Measurements from ENCODE around the gene PBRM1. TPM values are rescaled to one million over a fixed set of nuclear protein-coding genes. Genes with fewer than 3 reads are reported as not detected.

Gene PBRM1
- total RNA-seq, 1 donor from 2014 or later = 116 TPM

GRCh38 chr3:52633786-52634185, 51.9 kb downstream of the PBRM1 start:
- Histone ChIP-seq H3K4me1 (no peaks in the 10 kb centered on the region), H3K9me3 (ENCODE audit: low read depth) (no peaks in the 10 kb centered on the region), H4K20me1 (ENCODE audit: low read depth) (peaks cover 5% of the 10 kb centered on the region), H3K36me3 (peaks cover 15% of the 10 kb centered on the region), H3K79me2 (ENCODE audit: low read depth) (no peaks in the 10 kb centered on the region), H3K4me2 (no peak overlapping the region), H3K27me3 (no peaks in the 10 kb centered on the region), H3K27ac (no peak overlapping the region), H3K9ac (no peak overlapping the region), H2AFZ (replicated peaks) (no peak overlapping the region), H3F3A (ENCODE audit: low read depth) (no peaks in the 10 kb centered on the region), H3K4me3 (no peak overlapping the region)
- no peak for DNase-seq (ENCODE audit: low spot score)
- no peaks in the 10 kb centered on the region for H3K27me3 Mint-ChIP-seq (ENCODE audit: insufficient read depth, low read depth)
- H3K4me1 Mint-ChIP-seq = no peaks in the 10 kb centered on the region
- no peak overlapping the region for H3K4me3 Mint-ChIP-seq
- H3K36me3 Mint-ChIP-seq = peaks cover 11% of the 10 kb centered on the region
- H3K27ac Mint-ChIP-seq = no peak overlapping the region
- TF ChIP-seq CTCF (IDR thresholded peaks at IDR 0.05) (no peak), EZH2 (IDR thresholded peaks at IDR 0.05) (no peak), EZH2phosphoT487 (IDR thresholded peaks at IDR 0.05) (no peak)
- no peaks in the 10 kb centered on the region for H3K9me3 Mint-ChIP-seq

GRCh38 chr3:52625041-52625440, 60.7 kb downstream of the PBRM1 start:
- H3K4me3 ChIP-seq = no peak overlapping the region
- no peaks in the 10 kb centered on the region for H3K9me3 ChIP-seq (ENCODE audit: low read depth)
- Mint-ChIP-seq H3K27me3 (ENCODE audit: insufficient read depth, low read depth) (no peaks in the 10 kb centered on the region), H3K4me3 (no peak overlapping the region), H3K9me3 (no peaks in the 10 kb centered on the region), H3K27ac (no peak overlapping the region), H3K4me1 (no peaks in the 10 kb centered on the region), H3K36me3 (peaks cover 24% of the 10 kb centered on the region)
- no peak overlapping the region for H3K4me2 ChIP-seq
- no peaks in the 10 kb centered on the region for H3K79me2 ChIP-seq (ENCODE audit: low read depth)
- no peak for DNase-seq (ENCODE audit: low spot score)
- no peak overlapping the region for H3K27ac ChIP-seq
- no peaks in the 10 kb centered on the region for H3K27me3 ChIP-seq
- peaks cover 7% of the 10 kb centered on the region for H3K36me3 ChIP-seq
- H2AFZ ChIP-seq (replicated peaks) = no peak overlapping the region
- peaks cover under 1% of the 10 kb centered on the region for H4K20me1 ChIP-seq (ENCODE audit: low read depth)
- no peak for TF ChIP-seq CTCF (IDR thresholded peaks at IDR 0.05)
- no peak for TF ChIP-seq EZH2phosphoT487 (IDR thresholded peaks at IDR 0.05)
- TF ChIP-seq EZH2 (IDR thresholded peaks at IDR 0.05) = no peak
- H3K4me1 ChIP-seq = no peaks in the 10 kb centered on the region
- H3F3A ChIP-seq (ENCODE audit: low read depth) = no peaks in the 10 kb centered on the region
- H3K9ac ChIP-seq = no peak overlapping the region

DNA sequence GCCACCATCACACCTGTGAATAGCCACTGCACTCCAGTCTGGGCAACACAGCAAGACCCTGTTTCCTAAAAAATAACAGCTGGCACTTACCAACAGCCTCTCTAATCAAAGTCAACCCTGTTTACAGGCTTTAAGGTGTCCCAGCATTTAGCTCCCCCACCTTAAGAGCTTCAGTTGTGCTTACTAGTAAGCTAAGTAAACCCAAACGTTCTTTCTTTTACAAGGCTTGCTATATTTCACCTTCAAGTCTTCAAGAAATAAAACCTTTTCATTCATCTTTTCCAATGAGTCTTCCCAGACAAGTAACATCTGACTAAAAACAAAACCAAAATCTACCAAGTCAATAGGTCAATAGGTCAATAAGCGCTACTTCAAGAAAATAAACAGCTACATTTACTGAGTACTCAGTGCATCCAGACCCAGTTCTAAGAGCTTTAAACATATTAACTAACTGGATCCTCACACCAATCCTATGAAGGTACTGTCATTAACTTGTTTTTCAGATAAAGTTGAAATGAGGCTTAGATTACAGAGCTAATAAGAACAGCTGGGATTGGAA, 62.4 kb downstream of the PBRM1 start:
- Histone ChIP-seq H3K27me3 (no peaks in the 10 kb centered on the region), H3K9ac (no peak overlapping the region)
- H3K36me3 Mint-ChIP-seq = peaks cover 24% of the 10 kb centered on the region

DNA sequence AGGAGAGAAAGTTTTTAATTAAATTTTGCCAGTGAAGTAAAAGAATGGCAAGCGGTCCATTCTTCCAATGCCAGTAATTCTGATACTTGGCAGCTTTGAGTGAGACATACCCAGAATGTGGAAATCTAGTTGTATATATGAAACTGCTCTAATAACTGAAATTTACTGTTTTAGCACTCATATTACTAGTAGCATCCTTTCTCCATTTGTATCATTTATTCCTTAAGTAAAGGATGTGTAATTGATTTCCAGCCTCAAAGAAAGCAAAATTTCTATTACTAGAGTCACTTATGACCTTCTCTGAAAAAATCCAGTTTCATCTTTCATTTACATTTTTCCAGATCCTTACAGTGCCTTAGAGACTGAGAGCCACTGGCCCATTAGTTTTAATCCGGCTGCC, 65.1 kb downstream of the PBRM1 start:
- peaks cover 14% of the 10 kb centered on the region for H3K36me3 ChIP-seq
- H3K36me3 Mint-ChIP-seq = peaks cover 31% of the 10 kb centered on the region
- no peaks in the 10 kb centered on the region for H3K4me1 Mint-ChIP-seq

More for the DNA sequence above, 62.4 kb downstream of the PBRM1 start:
- H3K4me3 Mint-ChIP-seq = no peak overlapping the region
- no peak overlapping the region for H3K27ac ChIP-seq
- no peaks in the 10 kb centered on the region for H3F3A ChIP-seq (ENCODE audit: low read depth)
- no peaks in the 10 kb centered on the region for H3K4me1 ChIP-seq
- H4K20me1 ChIP-seq (ENCODE audit: low read depth) = no peaks in the 10 kb centered on the region
- no peak overlapping the region for H3K4me2 ChIP-seq
- no peaks in the 10 kb centered on the region for H3K9me3 ChIP-seq (ENCODE audit: low read depth)
- no peak overlapping the region for H3K27ac Mint-ChIP-seq
- peaks cover 7% of the 10 kb centered on the region for H3K36me3 ChIP-seq
- H3K4me1 Mint-ChIP-seq = no peaks in the 10 kb centered on the region
- H3K4me3 ChIP-seq = no peak overlapping the region
- no peaks in the 10 kb centered on the region for H3K79me2 ChIP-seq (ENCODE audit: low read depth)
- DNase-seq (ENCODE audit: low spot score) = no peak
- TF ChIP-seq EZH2 (IDR thresholded peaks at IDR 0.05) (no peak), EZH2phosphoT487 (IDR thresholded peaks at IDR 0.05) (no peak)
- H3K27me3 Mint-ChIP-seq (ENCODE audit: insufficient read depth, low read depth) = no peaks in the 10 kb centered on the region
- H2AFZ ChIP-seq (replicated peaks) = no peak overlapping the region
- no peaks in the 10 kb centered on the region for H3K9me3 Mint-ChIP-seq

More for the DNA sequence above, 65.1 kb downstream of the PBRM1 start:
- Histone ChIP-seq H4K20me1 (ENCODE audit: low read depth) (no peaks in the 10 kb centered on the region), H3K4me3 (no peak overlapping the region), H3K9ac (no peak overlapping the region), H3K79me2 (ENCODE audit: low read depth) (no peaks in the 10 kb centered on the region), H3K4me1 (no peaks in the 10 kb centered on the region), H3K27me3 (no peaks in the 10 kb centered on the region), H3K4me2 (no peak overlapping the region), H3F3A (ENCODE audit: low read depth) (no peaks in the 10 kb centered on the region), H3K9me3 (ENCODE audit: low read depth) (no peaks in the 10 kb centered on the region), H2AFZ (replicated peaks) (no peak overlapping the region), H3K27ac (no peak overlapping the region)
- TF ChIP-seq EZH2phosphoT487 (IDR thresholded peaks at IDR 0.05) = no peak
- no peak for TF ChIP-seq CTCF (IDR thresholded peaks at IDR 0.05)
- TF ChIP-seq EZH2 (IDR thresholded peaks at IDR 0.05) = no peak
- H3K27me3 Mint-ChIP-seq (ENCODE audit: insufficient read depth, low read depth) = no peaks in the 10 kb centered on the region
- H3K4me3 Mint-ChIP-seq = no peak overlapping the region
- no peak for DNase-seq (ENCODE audit: low spot score)
- no peak overlapping the region for H3K27ac Mint-ChIP-seq
- no peaks in the 10 kb centered on the region for H3K9me3 Mint-ChIP-seq

All from neural progenitor cell (in vitro differentiated cells).